HepG2 (cell line): Measurements from ENCODE around the gene LSS. TPM values are rescaled to one million over a fixed set of nuclear protein-coding genes. Genes with fewer than 3 reads are reported as not detected.

Experiments used
- ATF7 ChIP-seq, 2 experiments: fragments of 450-650 bp in 1 of 2; sonication (generic) in 1 of 2; formaldehyde crosslinking in 1 of 2; IDR thresholded peaks; 2 replicates each; pipeline versions ENCODE4 v1.4.0 to v1.6.1; 2016 to 2020; ENCODE audit warnings: antibody characterized with exemption in 1 of 2, mild to moderate bottlenecking in 1 of 2, missing genetic modification reagents in 1 of 2
- BHLHE40 ChIP-seq: IDR thresholded peaks from 2 replicates; pipeline ENCODE4 v1.6.1; 2011; ENCODE audit warnings: low read length, improper control_type of control experiment
- CEBPG ChIP-seq: IDR thresholded peaks from 2 replicates; pipeline ENCODE4 v1.6.1; 2016
- FOXO1 ChIP-seq: sonication (generic); formaldehyde crosslinking; IDR thresholded peaks from 2 replicates; pipeline ENCODE4 v1.4.0; 2020; ENCODE audit warnings: missing genetic modification reagents
- HBP1 ChIP-seq: IDR thresholded peaks from 2 replicates; pipeline ENCODE4 v1.6.1; 2016; ENCODE audit warnings: low read depth, control low read depth
- MEIS2 ChIP-seq: sonication (generic); formaldehyde crosslinking; IDR thresholded peaks from 2 replicates; pipeline ENCODE4 v1.9.0; 2021; ENCODE audit warnings: mild to moderate bottlenecking, missing genetic modification reagents
- MXD4 ChIP-seq: IDR thresholded peaks from 2 replicates; pipeline ENCODE4 v1.6.1; 2016; ENCODE audit warnings: mild to moderate bottlenecking, missing biosample characterization, missing genetic modification reagents
- NCOA5 ChIP-seq: sonication (generic); formaldehyde crosslinking; IDR thresholded peaks from 2 replicates; pipeline ENCODE4 v1.4.0; 2020; ENCODE audit warnings: missing genetic modification reagents
- RNF2 ChIP-seq: fragments of 450-650 bp; conservative IDR thresholded peaks from 2 replicates; pipeline ENCODE4 v1.6.1; 2016; ENCODE audit warnings: low read depth
- STAT5B ChIP-seq: sonication (generic); formaldehyde crosslinking; IDR thresholded peaks from 2 replicates; pipeline ENCODE4 v1.4.0; 2020; ENCODE audit warnings: missing genetic modification reagents
- SYNCRIP ChIP-seq: fragments of 200-400 bp; formaldehyde crosslinking; IDR thresholded peaks from 2 replicates; pipeline ENCODE4 v1.6.1; 2018; ENCODE audit warnings: mild to moderate bottlenecking, low read depth, low read length; ENCODE audit not compliant: insufficient read depth
- ZNF280D ChIP-seq: sonication (generic); formaldehyde crosslinking; IDR thresholded peaks from 2 replicates; pipeline ENCODE4 v1.5.1; 2020; ENCODE audit warnings: mild to moderate bottlenecking, missing genetic modification reagents
- ZNF546 ChIP-seq: sonication (generic); formaldehyde crosslinking; conservative IDR thresholded peaks from 2 replicates; pipeline ENCODE4 v1.8.1; 2023; ENCODE audit warnings: mild to moderate bottlenecking, missing genetic modification reagents
- polyA plus RNA-seq, 8 experiments: library from polyadenylated mRNA; depleted of rRNA in 3 of 8; stranded (reverse) in 7 of 8; unstranded in 1 of 8; fragments of >200 nt; fragmentation: Illumina TruSeq in 4 of 8; extraction: Trizol in 4 of 8; gene quantifications; 2 replicates each; pipeline versions ENCODE4 v1.2.1 to v1.2.3, GENCODE V29; 2011 to 2016; ENCODE audit warnings: low read depth in 4 of 8, missing spikeins in 1 of 8, mixed read lengths in 1 of 8; ENCODE audit not compliant: insufficient read depth in 1 of 8
- total RNA-seq, 5 experiments: library from RNA; depleted of rRNA; stranded (reverse); fragments of >200 nt; fragmentation: Illumina TruSeq; extraction: Trizol; gene quantifications; 2 replicates each; pipeline ENCODE4 v1.2.3, GENCODE V29; 2016; ENCODE audit warnings: low read depth in 1 of 5
- TF ChIP-seq, protein P1 (sequence below): sonication (generic); formaldehyde crosslinking; IDR thresholded peaks from 2 replicates; pipeline ENCODE4 v1.4.0; 2020; ENCODE audit warnings: missing genetic modification reagents
- TF ChIP-seq, protein P2 (sequence below): sonication (generic); formaldehyde crosslinking; IDR thresholded peaks from 2 replicates; pipeline ENCODE4 v1.4.0; 2020; ENCODE audit warnings: missing genetic modification reagents

The LSS gene
- total and polyA plus RNA-seq, 2 of the 13 experiments (the other 11 are each of a cell fraction or from before 2014, with no cell fraction given), result 72.6 to 113 TPM

DNA sequence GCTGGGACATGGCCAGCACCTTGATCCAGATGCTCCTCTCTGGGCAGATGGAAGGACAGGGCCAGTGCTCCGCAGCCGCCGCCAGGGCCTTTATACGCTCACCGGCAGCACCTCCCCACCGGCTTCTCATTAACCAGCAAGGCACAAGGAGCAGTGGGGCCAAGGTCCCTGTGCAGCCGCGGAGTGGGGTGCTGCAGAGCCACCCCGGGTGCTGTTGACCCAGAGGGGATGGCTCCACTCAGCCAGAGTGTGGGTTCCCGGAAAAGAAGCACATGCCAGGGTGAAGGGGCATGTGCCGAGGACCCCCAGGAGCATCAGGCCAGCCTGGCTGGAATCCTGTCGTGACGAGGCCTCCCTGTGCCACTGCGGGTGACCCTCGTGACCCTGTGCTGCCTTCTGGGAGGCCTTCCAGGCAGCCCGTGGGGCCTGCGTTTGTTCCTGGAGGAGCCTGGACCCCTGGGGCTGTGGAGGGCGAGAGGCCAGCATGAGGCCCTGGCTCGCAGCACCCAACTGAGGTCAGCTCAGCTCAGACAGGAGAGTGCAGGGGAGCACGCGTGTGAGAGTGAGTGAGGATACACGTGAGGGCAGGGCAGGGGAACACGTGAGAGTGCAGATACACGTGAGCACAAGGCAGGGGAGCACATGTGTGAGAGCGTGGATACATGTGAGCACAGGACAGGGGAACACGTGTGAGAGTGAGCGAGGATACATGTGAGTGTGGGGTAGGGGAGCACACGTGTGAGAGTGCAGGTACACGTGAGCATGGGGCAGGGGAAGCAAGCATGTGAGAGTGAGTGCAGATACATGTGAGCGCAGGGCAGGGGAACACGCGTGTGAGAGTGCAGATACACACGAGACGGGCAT lies 72.8 kb downstream of the LSS start, which contains the start of gene FTCD (continued):
- TF ChIP-seq, protein P1, sequence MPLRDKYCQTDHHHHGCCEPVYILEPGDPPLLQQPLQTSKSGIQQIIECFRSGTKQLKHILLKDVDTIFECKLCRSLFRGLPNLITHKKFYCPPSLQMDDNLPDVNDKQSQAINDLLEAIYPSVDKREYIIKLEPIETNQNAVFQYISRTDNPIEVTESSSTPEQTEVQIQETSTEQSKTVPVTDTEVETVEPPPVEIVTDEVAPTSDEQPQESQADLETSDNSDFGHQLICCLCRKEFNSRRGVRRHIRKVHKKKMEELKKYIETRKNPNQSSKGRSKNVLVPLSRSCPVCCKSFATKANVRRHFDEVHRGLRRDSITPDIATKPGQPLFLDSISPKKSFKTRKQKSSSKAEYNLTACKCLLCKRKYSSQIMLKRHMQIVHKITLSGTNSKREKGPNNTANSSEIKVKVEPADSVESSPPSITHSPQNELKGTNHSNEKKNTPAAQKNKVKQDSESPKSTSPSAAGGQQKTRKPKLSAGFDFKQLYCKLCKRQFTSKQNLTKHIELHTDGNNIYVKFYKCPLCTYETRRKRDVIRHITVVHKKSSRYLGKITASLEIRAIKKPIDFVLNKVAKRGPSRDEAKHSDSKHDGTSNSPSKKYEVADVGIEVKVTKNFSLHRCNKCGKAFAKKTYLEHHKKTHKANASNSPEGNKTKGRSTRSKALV (CRISPR knock-in tag), result no peak
- TF ChIP-seq NCOA5 (no peak), ATF7 (IDR thresholded peaks at IDR 0.05) (no peak), ATF7 (CRISPR knock-in tag; IDR thresholded peaks at IDR 0.05) (peak; percentile 37; the same call in 1 of the 2 replicates), BHLHE40 (peak; percentile 93), ZNF280D (CRISPR knock-in tag) (peak; percentile 56; the same call in 1 of the 2 replicates), STAT5B (no peak), ZNF546 (CRISPR knock-in tag) (no peak; the same call in 1 of the 2 replicates), CEBPG (CRISPR knock-in tag) (no peak), MXD4 (CRISPR knock-in tag) (no peak), FOXO1 (CRISPR knock-in tag) (peak; percentile 8; the same call in 1 of the 2 replicates), SYNCRIP (no peak), RNF2 (0 out of 2 replicates have a peak, but pooled peaks have one; percentile 36), MEIS2 (no peak), HBP1 (CRISPR knock-in tag) (no peak; the same call in 1 of the 2 replicates)
- TF ChIP-seq, protein P2, sequence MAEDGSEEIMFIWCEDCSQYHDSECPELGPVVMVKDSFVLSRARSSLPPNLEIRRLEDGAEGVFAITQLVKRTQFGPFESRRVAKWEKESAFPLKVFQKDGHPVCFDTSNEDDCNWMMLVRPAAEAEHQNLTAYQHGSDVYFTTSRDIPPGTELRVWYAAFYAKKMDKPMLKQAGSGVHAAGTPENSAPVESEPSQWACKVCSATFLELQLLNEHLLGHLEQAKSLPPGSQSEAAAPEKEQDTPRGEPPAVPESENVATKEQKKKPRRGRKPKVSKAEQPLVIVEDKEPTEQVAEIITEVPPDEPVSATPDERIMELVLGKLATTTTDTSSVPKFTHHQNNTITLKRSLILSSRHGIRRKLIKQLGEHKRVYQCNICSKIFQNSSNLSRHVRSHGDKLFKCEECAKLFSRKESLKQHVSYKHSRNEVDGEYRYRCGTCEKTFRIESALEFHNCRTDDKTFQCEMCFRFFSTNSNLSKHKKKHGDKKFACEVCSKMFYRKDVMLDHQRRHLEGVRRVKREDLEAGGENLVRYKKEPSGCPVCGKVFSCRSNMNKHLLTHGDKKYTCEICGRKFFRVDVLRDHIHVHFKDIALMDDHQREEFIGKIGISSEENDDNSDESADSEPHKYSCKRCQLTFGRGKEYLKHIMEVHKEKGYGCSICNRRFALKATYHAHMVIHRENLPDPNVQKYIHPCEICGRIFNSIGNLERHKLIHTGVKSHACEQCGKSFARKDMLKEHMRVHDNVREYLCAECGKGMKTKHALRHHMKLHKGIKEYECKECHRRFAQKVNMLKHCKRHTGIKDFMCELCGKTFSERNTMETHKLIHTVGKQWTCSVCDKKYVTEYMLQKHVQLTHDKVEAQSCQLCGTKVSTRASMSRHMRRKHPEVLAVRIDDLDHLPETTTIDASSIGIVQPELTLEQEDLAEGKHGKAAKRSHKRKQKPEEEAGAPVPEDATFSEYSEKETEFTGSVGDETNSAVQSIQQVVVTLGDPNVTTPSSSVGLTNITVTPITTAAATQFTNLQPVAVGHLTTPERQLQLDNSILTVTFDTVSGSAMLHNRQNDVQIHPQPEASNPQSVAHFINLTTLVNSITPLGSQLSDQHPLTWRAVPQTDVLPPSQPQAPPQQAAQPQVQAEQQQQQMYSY (CRISPR knock-in tag), result no peak
